HG02678 (cell line): ENCODE results near the gene KCND3.

Experiments used
- ATAC-seq: cut with Tn5 transposase; IDR thresholded peaks from one replicate; pipeline ENCODE4 v1.9.1; 2021; ENCODE audit warnings: mild to moderate bottlenecking, moderate library complexity; ENCODE audit not compliant: unreplicated experiment

Gene KCND3

GRCh38 chr1:111786669-111787207 lies 202.7 kb downstream of the KCND3 start:
- no peak for ATAC-seq

- ATAC-seq: no peak
Observed at GRCh38 chr1:111784273-111784901, 205.1 kb downstream of the KCND3 start.

- ATAC-seq: no peak
Observed at GRCh38 chr1:111779546-111779945, 209.9 kb downstream of the KCND3 start.

GRCh38 chr1:111778541-111779051 lies 210.9 kb downstream of the KCND3 start:
- no peak for ATAC-seq

DNA sequence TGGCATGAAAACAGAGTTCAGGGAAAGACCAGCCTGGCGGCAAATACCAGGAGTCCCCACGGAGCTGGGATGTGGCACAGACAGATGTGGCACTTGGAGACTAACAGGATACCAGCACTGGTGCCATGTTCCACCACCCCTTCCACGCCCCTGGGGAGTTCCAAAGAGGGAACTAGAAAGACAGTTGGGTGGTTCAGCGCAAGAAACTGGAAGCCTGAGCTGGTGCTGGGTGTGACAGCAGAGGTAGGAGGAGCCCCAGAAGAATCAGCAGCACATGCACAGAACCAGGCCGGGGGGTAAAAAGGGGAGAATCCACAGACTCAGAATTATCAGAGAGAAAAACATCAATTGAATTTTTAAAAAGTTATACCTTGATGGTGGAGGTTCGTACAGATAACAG lies 211.4 kb downstream of the KCND3 start:
- no peak for ATAC-seq

- no peak for ATAC-seq
Observed at GRCh38 chr1:111777301-111777700, 212.2 kb downstream of the KCND3 start.

GRCh38 chr1:111776861-111777260 lies 212.6 kb downstream of the KCND3 start:
- ATAC-seq: no peak

DNA sequence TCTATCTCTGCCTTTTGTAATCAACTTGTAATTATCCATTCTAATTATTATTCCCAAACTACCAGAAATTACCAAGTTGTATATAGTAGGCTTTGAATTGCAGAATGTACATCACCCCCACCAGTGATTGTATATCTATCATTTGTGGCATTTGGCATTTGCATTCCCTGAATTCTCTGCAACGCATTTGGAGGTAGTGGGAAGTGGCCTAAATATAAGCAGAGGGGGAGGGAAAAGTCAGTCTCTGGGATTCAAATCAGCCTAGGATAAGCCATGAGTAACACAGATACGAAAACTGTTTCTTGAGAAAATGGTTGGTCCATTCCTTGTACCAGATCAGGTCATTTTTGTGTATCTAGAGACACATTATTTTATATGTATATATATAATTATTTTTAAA lies 213.1 kb downstream of the KCND3 start:
- no peak for ATAC-seq

- ATAC-seq: no peak
Observed at GRCh38 chr1:111775966-111776365, 213.5 kb downstream of the KCND3 start.

GRCh38 chr1:111770916-111771315 lies 218.6 kb downstream of the KCND3 start:
- ATAC-seq: no peak

DNA sequence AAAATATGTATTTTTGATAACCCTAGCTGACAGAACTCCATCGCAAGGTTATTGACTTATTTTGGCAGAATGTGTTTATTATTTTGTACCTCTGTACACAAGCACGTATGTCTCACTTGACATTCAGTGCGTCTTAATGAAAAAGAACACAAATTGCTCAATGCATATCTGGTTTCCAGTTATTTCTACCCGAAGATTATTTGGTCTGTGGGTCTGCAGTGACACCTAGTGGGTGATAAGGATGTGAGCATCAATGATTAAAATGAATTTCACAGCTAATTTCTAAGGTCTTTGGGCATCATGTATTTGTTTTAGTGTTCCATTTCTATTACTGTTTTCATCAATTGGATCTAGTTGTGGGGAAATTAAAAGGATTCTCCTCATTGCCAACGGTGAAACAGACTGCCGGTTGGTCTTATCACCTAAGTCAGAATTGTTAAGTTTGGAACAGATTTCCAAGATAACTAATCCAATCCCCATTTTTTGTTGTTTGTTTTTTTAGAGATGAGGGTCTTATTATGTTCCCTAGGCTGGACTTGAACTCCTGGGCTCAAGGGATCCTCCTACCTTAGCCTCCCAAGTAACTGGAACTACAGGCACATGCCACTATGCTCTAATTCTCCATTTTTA lies 219.8 kb downstream of the KCND3 start:
- no peak for ATAC-seq

- no peak for ATAC-seq
Observed at GRCh38 chr1:111768625-111769024, 220.8 kb downstream of the KCND3 start.

DNA sequence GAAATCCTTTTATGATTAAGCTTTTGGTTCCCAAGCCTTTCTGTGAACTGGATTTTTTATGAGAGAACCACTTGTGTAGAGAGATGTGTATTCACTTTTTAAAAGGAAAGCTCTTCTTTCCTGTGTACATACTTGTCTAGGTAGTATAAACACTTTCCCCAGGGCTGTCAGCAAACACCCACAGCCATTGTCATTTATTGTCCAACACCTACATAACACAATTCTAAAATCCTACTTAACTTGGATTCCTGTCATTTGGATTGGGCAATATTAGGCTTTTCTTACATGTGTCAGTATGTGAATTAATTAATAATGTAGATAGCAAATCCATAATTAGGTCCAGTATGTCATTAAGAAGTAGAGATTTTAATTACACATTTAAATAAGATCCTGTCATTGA lies 221.4 kb downstream of the KCND3 start:
- no peak for ATAC-seq

GRCh38 chr1:111762332-111762731 lies 227.1 kb downstream of the KCND3 start:
- no peak for ATAC-seq

- no peak for ATAC-seq
Observed at GRCh38 chr1:111761717-111762116, 227.8 kb downstream of the KCND3 start.

DNA sequence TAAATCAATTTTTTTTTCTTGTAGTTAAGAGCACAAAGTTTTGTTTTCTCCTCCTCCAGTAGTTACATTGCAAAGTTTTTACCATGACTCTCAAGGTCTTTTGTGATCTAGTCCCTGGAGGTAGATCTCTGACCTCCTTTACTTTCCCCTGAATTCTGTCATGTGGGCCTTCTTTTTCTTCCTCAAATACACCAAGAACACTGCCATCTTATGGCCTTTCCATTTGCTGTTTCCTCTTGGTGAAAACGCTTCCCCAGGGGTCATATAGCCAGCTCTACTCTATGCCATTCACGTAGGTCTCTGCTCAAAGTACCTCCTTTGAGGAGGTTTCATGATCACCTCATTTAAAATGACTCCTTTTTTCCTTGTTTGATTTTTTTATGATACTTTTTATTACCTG lies 231.1 kb downstream of the KCND3 start:
- no peak for ATAC-seq

DNA sequence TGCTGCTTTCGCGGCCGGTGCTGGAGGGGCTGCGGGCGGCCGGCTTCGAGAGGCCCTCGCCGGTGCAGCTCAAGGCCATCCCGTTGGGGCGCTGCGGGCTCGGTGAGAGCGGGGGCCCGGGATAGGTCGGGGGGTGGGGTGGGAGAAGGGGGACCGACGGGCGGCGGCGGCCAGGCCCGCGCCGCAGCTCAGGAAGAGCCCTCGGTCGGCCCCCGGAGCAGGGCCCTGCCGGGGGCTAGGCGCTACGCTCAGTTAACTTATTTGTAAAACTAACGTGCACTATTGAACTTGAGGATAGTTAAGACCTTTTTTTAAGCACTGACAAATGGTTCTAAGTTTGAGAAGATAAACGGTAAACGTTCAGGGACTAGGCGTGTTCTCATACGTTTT lies 233.3 kb downstream of the KCND3 start:
- no peak for ATAC-seq

GRCh38 chr1:111755331-111756123 lies 233.9 kb downstream of the KCND3 start, which contains the start of gene DDX20:
DDX20 (plus strand) TSS chr1:111755901; CDS start chr1:111755925, 24 bp downstream.
- ATAC-seq: peak; percentile 91

GRCh38 chr1:111754984-111755330 lies 234.5 kb downstream of the KCND3 start:
- peak; percentile 2 for ATAC-seq

GRCh38 chr1:111751906-111752575 lies 237.4 kb downstream of the KCND3 start:
- no peak for ATAC-seq

GRCh38 chr1:111750856-111751255 lies 238.6 kb downstream of the KCND3 start:
- ATAC-seq: no peak
